NB4 (cell line): Measurements from ENCODE around the gene SH3BP4.

ENCODE experiments used
- MAX ChIP-seq: IDR thresholded peaks from 2 replicates; pipeline ENCODE4 v1.6.1; 2011; ENCODE audit warnings: low read depth, low read length
- POLR2A ChIP-seq: IDR thresholded peaks from 2 replicates; pipeline ENCODE4 v1.6.1; 2011; ENCODE audit warnings: mild to moderate bottlenecking; ENCODE audit not compliant: insufficient read length; ENCODE audit errors: extremely low read depth
- TF ChIP-seq, protein P1 (sequence below): IDR thresholded peaks from one replicate; pipeline ENCODE4 v1.5.1; 2012; ENCODE audit warnings: low read depth, low read length

- TF ChIP-seq, protein P1, sequence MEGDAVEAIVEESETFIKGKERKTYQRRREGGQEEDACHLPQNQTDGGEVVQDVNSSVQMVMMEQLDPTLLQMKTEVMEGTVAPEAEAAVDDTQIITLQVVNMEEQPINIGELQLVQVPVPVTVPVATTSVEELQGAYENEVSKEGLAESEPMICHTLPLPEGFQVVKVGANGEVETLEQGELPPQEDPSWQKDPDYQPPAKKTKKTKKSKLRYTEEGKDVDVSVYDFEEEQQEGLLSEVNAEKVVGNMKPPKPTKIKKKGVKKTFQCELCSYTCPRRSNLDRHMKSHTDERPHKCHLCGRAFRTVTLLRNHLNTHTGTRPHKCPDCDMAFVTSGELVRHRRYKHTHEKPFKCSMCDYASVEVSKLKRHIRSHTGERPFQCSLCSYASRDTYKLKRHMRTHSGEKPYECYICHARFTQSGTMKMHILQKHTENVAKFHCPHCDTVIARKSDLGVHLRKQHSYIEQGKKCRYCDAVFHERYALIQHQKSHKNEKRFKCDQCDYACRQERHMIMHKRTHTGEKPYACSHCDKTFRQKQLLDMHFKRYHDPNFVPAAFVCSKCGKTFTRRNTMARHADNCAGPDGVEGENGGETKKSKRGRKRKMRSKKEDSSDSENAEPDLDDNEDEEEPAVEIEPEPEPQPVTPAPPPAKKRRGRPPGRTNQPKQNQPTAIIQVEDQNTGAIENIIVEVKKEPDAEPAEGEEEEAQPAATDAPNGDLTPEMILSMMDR = no peak
- no peak for TF ChIP-seq MAX
- TF ChIP-seq POLR2A = no peak
Measured at GRCh38 chr2:235091421-235091820, 139.6 kb downstream of the SH3BP4 start.
